ENCODE results near the gene C12orf50.

DNA sequence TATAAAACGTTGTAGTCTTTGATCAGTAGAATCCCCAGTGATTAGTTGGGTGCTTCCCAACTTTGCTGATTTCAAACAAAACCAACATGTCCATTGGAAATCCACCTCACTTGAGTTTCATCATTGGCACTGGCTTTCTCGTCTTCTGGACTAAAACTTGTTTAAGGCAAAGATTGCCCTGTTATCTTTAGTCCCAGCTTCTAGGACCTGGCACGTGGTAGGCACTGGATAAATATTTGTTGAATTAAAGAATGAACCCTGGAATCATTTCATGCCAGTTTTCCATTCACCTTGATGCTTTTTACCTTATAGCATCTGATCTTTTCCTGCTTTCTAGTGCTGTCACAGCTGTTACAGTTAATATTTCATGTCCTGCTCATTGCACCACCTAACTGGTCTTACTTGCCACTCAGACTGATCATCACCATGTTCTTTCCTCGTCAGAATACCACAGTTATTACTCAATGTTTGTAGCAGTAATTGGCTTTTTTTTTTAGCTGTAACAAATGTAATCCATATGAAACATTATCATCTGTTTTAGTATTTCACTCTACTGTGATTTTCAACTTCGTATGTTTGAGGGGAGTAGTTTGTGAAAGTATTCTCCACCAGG, 7.3 kb upstream of the C12orf50 start:
- TF ChIP-seq, protein P1, sequence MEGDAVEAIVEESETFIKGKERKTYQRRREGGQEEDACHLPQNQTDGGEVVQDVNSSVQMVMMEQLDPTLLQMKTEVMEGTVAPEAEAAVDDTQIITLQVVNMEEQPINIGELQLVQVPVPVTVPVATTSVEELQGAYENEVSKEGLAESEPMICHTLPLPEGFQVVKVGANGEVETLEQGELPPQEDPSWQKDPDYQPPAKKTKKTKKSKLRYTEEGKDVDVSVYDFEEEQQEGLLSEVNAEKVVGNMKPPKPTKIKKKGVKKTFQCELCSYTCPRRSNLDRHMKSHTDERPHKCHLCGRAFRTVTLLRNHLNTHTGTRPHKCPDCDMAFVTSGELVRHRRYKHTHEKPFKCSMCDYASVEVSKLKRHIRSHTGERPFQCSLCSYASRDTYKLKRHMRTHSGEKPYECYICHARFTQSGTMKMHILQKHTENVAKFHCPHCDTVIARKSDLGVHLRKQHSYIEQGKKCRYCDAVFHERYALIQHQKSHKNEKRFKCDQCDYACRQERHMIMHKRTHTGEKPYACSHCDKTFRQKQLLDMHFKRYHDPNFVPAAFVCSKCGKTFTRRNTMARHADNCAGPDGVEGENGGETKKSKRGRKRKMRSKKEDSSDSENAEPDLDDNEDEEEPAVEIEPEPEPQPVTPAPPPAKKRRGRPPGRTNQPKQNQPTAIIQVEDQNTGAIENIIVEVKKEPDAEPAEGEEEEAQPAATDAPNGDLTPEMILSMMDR (conservative IDR thresholded peaks at IDR 0.05; ENCODE audit: low read length), result no peak
- TF ChIP-seq EZH2phosphoT487 (IDR thresholded peaks at IDR 0.05; ENCODE audit: borderline replicate concordance), result no peak

Measured in Loucy (cell line).